Daoy (cell line): ENCODE results near the gene CPB2. TPM values are rescaled to one million over a fixed set of nuclear protein-coding genes. Genes with fewer than 3 reads are reported as not detected.

Experiments
- DNase-seq: peaks from one replicate; pipeline ENCODE4 v3.0.0-alpha.2; 2015; ENCODE audit warnings: low read depth
- total RNA-seq: library from RNA; depleted of rRNA; stranded (reverse); fragments of >200 nt; shearing (Covaris generic); gene quantifications from 2 replicates; pipeline ENCODE4 v1.2.3, GENCODE V29; 2014

Gene CPB2
- total RNA-seq, 1 experiment from 2014 or later: not detected

DNA sequence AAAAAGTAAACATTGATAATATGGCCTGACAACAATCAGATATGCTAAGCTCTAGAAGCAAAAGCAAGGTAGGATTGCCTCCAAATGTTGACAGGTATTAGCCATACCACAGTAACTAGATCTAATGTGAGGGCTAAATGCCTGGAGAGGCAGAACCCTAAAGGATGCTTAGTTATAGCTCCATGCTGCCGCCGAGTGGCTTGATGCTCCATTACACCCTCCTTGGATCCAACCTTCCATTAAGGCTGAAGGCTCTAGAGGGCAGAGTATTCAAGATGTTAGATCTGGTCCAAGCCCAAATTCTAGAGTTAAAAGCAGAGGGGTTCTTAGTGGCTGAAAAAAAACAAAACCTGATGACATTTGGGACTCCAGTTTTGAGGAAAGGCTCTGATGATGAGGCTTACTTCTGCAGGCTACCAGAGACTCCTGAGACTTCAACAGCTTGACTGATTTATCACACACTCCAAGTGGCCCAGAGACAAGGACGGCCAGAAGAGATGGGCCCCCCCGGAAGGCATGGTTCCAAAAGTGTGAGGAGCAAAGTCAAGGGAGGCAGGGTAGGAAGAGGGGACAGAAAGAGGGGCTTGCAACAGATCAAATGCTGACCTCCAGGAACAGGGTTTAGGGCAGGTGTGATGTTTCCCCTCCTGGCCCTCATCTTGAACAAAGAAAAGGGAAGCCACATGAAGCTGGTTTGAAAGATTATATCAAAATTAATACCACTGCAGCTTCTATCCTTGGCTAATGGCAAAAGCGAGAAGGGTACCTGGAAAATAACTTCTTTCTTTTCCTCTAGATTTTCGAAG lies 21.9 kb upstream of the CPB2 start:
- DNase-seq: peak; percentile 62

DNA sequence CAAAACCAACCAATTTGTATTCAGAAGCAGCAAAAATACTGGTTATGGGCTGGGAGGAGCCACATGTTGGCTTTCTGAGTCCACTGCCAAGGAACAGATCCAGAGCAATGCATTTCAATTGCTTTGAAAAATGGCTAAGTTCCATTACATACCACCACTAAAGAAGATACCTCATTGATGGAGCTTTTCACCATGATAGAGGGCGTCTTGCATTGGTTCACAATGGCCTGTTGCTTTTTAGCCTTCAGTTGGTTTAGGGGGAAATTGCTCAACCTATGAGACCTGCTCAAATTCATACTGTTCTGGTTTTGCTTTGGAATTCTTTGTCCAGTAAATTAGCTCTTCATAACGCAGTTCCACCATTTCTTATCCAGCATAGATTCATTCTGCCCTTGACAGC lies 21.2 kb upstream of the CPB2 start:
- DNase-seq: no peak

DNA sequence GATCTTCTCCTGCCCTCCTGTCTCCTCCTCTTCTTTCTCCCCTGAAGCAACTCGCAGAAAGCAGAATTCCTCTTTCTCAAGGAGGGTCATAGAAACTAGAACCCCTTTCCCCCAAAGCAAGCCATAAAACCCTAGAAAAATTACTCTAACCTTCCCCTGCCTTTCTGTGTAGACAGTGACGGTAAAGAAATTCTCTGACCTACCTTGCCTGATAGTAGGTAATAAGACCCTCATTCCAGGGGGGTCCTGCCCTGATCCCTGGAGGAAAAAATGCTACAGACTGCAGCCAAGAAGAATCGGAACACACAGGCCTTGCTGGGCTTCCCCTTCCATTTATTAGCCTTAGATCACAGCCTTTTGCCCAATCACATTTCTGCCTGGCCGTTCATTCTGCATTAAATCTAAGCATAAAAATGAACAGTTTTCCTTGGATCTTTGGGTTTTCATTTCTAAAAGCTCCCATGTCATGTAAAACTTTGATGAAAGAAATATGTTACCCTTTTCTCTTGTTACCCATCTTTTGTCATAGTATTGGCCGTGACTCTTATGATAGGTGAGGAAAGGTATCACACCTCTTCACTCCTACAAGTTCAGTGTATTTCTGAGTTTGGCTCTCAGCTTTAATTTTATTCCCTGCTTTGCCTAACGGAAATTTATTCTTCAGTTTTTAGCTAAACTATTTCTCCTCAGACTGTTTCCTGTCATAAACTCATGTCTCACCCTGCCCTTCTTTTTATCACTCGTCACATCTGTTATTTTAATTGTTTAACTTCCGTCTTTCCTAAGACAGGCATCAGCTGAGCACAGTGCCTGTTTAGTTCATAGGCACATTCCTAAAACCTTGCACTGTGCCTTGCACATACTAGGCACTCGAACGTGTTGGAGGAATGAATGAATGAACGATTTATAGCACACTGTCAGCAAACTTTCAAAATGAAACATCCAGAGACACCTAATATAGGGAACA lies 20.4 kb upstream of the CPB2 start:
- no peak for DNase-seq

- DNase-seq: no peak
These were observed 19.7 kb upstream of the CPB2 start for GRCh38 chr13:46124531-46124966.

DNA sequence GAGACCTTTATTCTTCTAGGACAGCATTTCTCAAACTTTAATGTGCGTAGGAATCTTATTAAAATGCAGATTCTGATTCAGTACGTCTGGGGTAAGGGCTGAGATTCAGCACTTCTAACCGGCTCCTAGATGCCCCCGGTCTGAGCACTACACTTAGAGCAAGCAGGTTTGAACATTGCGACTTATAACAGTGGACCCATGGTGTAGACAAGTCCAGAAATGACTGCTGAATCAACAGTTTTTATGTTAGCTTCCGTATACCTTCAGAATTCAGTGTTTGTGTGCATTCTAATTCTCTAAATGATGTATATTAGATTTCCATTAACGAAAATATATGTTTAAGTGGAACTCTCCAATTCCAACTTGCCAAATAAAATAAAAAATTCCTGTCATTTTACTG lies 17.5 kb upstream of the CPB2 start:
- DNase-seq: no peak

GRCh38 chr13:46121597-46122163 lies 16.8 kb upstream of the CPB2 start:
- DNase-seq: no peak

GRCh38 chr13:46121033-46121432 lies 16.2 kb upstream of the CPB2 start:
- no peak for DNase-seq

DNA sequence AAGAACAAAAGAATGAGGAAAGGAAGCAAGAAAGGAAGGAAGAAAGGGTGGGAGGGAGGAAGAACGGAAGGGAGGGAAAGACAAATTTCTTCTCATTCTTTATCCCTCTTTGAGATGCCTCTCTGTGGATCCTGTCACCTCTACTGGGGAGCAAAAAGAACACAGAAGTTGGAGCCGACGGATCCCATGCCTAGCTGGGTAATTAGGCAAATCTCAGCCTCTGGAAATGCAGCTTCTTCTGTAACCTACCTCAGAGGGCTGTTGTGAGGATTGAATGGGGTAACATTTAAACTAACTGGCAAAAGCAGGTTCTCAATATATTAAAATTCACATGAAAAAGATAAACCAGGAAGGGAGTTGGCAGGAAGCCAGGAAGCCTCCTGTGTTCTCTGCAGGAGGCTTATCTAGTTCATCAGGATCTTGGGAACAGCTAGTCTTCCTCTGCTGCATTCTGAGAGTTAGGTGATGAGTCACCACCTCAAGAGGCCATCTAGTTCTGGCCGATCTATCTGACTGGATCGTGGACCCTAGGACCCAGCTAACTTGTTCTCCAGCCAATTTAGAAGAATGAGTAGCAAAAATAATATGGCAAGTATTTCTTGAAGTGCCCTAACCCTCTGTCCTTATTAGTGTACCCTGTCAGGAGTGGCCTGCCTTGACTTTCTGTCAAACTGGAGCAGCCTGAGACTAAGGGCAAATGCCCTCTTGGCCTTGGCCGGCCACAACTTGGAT lies 15.2 kb upstream of the CPB2 start:
- peak; percentile 59 for DNase-seq

DNA sequence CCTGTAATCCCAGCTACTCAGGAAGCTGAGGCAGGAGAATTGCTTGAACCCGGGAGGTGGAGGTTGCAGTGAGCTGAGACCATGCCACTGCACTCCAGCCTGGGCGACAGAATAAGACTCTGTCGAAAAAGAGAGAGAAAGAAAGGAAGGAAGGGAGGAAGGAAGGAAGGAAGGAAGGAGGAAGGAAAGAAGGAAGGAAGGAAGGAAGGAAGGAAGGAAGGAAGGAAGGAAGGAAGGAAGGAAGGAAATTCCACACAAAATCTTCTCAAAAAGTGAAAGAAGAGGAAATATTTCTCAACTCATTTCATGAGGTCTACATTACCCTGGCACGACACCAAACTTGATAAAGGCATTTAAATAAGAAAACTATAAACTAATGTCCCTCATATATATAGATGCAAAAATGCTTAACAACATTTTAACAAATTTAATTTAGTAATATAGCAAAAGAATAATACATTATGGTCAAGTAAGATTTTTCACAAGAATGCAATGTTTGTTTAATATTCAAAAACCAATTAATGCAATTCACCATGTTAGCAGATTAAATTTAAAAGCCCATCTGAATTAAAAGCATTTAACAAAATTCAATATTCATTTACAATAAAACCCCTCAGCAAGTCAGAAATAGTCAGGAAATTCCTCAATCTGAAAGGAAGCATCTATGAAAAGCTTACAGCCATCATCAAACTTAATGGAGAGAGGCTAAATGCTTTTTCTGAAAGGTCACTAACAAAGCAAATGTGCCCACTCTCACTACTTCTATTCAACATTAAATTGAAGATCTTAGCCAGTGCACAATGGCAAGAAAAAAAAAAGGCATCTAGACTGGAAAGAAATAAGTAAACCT lies 12.0 kb upstream of the CPB2 start:
- DNase-seq: no peak

DNA sequence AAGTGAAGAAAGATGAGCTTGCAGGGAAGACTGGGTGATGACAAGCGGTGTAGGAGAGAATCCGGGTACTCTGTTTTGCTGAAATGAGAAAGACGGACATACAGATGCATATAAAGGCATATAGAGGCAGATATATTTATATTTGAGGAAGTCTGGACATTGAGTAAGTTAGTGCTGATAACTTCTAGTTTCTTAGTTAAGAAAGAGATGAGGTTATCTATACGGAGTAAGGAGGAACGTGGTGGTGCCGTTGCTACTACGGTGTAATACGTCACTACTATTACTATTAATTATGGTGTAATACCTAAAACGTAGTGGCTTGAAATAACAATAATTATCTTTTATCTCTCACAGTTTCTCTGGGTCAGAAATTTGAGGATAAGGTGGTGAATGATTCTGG lies 9.8 kb upstream of the CPB2 start:
- DNase-seq: no peak

DNA sequence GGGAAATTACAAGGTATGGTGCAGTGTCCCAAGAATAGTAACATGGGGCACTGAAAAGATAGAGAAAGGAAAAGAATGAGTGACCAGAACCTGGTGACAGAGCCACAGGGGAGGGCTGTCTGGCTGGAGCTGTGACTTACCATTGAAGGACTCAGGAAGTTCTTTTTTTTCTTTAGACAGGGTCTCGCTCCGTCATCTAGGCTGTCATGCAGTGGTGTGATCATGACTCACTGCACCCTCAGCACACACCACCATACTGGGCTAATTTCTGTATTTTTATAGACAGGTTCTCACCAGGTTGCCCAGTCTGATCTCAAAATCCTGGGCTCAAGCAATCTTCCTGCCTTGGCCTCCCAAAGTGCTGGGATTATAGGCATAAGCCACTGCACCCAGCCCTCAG lies 8.8 kb upstream of the CPB2 start:
- peak; percentile 74 for DNase-seq

DNA sequence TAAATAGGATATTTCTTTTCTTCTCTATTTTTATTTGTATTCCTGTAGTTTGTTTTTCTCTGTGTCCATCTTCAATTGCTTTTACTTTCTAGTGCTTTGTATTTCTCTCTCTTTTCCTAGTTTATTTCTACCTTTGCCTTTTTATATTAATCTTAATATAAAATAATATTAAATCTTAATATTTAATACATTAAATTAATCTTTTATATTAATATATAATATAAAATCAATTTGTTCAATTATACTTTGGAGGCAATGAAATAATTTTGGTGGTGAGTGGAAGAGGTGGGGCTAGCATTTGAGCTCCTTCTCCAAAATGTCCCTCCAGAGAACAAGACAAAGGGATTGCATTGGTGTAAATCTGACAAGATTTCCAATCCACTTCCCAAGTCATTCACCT lies 6.3 kb upstream of the CPB2 start:
- no peak for DNase-seq

DNA sequence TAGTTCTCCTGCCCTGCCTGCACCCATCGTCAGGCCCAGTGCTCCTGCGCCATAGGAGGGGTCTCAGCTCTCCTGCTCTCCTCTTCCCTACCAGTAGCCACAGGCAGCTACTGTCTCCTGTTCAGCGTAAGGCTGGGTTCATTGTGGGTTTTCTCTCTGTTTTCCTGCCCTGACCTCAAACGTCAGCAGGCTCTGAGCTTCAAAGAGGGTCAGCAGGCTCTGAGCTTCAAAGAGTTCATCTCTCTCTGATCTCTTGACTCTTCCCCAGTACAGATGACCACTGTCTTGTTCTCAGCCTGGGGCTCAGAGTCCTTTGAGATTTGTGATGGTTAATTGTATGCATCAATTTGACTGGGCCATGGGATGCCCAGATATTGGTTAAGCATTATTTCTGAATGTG lies 4.6 kb upstream of the CPB2 start:
- no peak for DNase-seq

GRCh38 chr13:46106839-46107371 lies 2.1 kb upstream of the CPB2 start:
- DNase-seq: no peak

- no peak for DNase-seq
These were observed 1.8 kb downstream of the CPB2 start for GRCh38 chr13:46103037-46103436.

DNA sequence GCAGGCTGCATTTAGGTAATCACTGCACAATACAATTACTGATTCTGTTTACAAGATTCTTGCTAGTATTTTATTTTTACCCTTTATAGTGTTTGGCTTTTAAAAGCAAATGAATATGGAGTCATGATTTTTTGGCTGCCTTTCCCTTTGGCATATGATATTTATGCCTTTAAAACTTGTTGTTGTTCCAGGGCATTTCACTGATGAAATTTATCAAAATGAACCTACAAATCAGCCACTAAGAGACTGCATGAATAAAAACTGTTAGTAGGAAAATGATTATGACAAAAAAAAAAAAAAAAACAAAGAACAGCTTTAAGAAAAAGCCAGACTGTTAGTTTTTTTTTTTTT lies 2.6 kb downstream of the CPB2 start:
- DNase-seq: no peak

DNA sequence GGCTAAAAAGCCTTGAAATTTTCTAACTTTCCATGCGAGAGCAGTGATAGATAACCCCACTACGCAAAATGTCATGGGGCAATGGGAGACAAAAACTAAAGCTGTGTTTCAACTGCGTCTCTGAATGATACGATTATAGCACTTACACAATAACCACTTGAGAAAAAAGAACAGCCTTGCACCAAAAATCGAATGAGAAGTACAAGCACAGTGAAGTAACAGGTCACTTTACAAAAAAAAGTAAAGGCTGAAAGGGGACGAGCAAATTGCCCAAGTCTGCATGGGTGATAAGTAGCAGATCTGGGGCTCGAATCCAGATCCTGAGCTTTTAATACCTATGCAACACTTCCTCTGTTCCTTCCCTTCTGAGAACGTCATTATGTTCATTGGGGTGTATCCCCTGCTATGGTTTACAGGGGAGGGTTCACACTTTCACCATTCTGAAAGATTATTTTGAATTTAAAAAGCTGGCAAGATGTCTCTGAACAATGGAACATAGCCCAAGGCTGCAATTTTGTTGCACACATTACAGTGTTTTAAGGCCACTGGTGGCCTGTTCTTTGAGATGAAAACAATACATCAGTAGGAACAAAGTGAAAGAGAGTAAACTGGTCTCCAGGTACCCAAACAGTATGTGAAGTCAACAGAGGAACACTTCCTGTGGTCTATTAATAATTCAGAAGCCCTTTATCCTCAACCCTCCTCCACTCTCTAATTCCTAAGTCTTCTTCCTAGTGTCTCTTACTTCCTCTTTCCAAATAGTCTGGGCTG lies 3.2 kb downstream of the CPB2 start:
- DNase-seq: no peak

GRCh38 chr13:46101002-46101401 lies 3.8 kb downstream of the CPB2 start:
- no peak for DNase-seq

GRCh38 chr13:46100191-46100815 lies 4.5 kb downstream of the CPB2 start:
- no peak for DNase-seq
